ENCODE measurements around the gene DTL. TPM values are rescaled to one million over a fixed set of nuclear protein-coding genes. Genes with fewer than 3 reads are reported as not detected.
"Not testable (repeated sequence)": the region's sequence is repeated elsewhere in the genome, so short reads cannot be mapped to it uniquely, and the experiment has no call there.

DTL gene
- total RNA-seq, 2 experiments from 2014 or later = 61.7 to 64.4 TPM

- Histone ChIP-seq H3K4me3 (ENCODE audit: low read depth, low read length, poor library complexity, severe bottlenecking) (no peak overlapping the region), H4K20me1 (ENCODE audit: insufficient read depth, low read length) (no peaks in the 10 kb centered on the region), H3K36me3 (ENCODE audit: insufficient read depth, low read length) (peaks cover 70% of the 10 kb centered on the region), H3K4me2 (ENCODE audit: low read length) (no peak overlapping the region), H2AFZ (ENCODE audit: low read length) (no peak overlapping the region), H3K79me2 (ENCODE audit: insufficient read depth, low read depth, low read length) (no peaks in the 10 kb centered on the region), H3K27ac (ENCODE audit: low read depth, low read length, poor library complexity, severe bottlenecking) (no peak overlapping the region), H3K9me3 (ENCODE audit: low read length) (no peaks in the 10 kb centered on the region), H3K9me2 (ENCODE audit: insufficient read depth, low read length) (no peaks in the 10 kb centered on the region), H3K4me1 (ENCODE audit: insufficient read depth, low read length, poor library complexity, severe bottlenecking) (no peaks in the 10 kb centered on the region)
- ChIA-PET POLR2A (interaction anchor here (0.7 to 1.4 kb wide), 3 partner anchors 18 to 446 kb away, joined by 3 to 4 read pairs (median 3); no protein-coding TSS in a partner anchor), CTCF (ENCODE audit: unreplicated experiment) (no interaction called here)
- no peak for TF ChIP-seq CTCF (conservative IDR thresholded peaks at IDR 0.05; ENCODE audit: low read length)
- no peak for TF ChIP-seq EZH2phosphoT487 (IDR thresholded peaks at IDR 0.05; ENCODE audit: borderline replicate concordance, low read depth, low read length)
- no TSS peak for BruUV-seq (replicated peaks)
- intact Hi-C loops (cut with micrococcal nuclease; ENCODE audit: unreplicated experiment) = no loop called here
- DNase-seq (ENCODE audit: low spot score) = no peak
Observed at GRCh38 chr1:211991695-211992094, 43.9 kb upstream of the DTL start.

GRCh38 chr1:211997426-211997825 is 38.1 kb upstream of the DTL start:
- H3K4me3 ChIP-seq (ENCODE audit: low read depth, low read length, poor library complexity, severe bottlenecking); BruUV-seq (replicated peaks); H2AFZ ChIP-seq (ENCODE audit: low read length); H3K9me2 ChIP-seq (ENCODE audit: insufficient read depth, low read length); H4K20me1 ChIP-seq (ENCODE audit: insufficient read depth, low read length); DNase-seq (ENCODE audit: low spot score); H3K27ac ChIP-seq (ENCODE audit: low read depth, low read length, poor library complexity, severe bottlenecking); H3K9me3 ChIP-seq (ENCODE audit: low read length); H3K4me1 ChIP-seq (ENCODE audit: insufficient read depth, low read length, poor library complexity, severe bottlenecking); H3K79me2 ChIP-seq (ENCODE audit: insufficient read depth, low read depth, low read length); H3K4me2 ChIP-seq (ENCODE audit: low read length); intact Hi-C loops (cut with micrococcal nuclease; ENCODE audit: unreplicated experiment); CTCF ChIA-PET (ENCODE audit: unreplicated experiment): not testable (repeated sequence)
- POLR2A ChIA-PET = interaction anchor here (0.8 kb wide), 1 partner anchor 16 kb away, joined by 4 read pairs; no protein-coding TSS in a partner anchor
- H3K36me3 ChIP-seq (ENCODE audit: insufficient read depth, low read length) = peaks cover 81% of the 10 kb centered on the region

GRCh38 chr1:212002536-212002935 is 33.0 kb upstream of the DTL start:
- DNase-seq (ENCODE audit: low spot score) = no peak
- no TSS peak for BruUV-seq (replicated peaks)
- H3K9me2 ChIP-seq (ENCODE audit: insufficient read depth, low read length) = no peaks in the 10 kb centered on the region
- POLR2A ChIA-PET = interaction anchor here (0.6 kb wide), 1 partner anchor 9 kb away, joined by 3 read pairs; no protein-coding TSS in a partner anchor
- no peak overlapping the region for H3K4me2 ChIP-seq (ENCODE audit: low read length)
- no peaks in the 10 kb centered on the region for H3K4me1 ChIP-seq (ENCODE audit: insufficient read depth, low read length, poor library complexity, severe bottlenecking)
- no peaks in the 10 kb centered on the region for H3K9me3 ChIP-seq (ENCODE audit: low read length)
- intact Hi-C loops (cut with micrococcal nuclease; ENCODE audit: unreplicated experiment) = no loop called here
- H2AFZ ChIP-seq (ENCODE audit: low read length) = no peak overlapping the region
- peaks cover 84% of the 10 kb centered on the region for H3K36me3 ChIP-seq (ENCODE audit: insufficient read depth, low read length)
- CTCF ChIA-PET (ENCODE audit: unreplicated experiment) = no interaction called here
- H4K20me1 ChIP-seq (ENCODE audit: insufficient read depth, low read length) = no peaks in the 10 kb centered on the region
- TF ChIP-seq EZH2phosphoT487 (IDR thresholded peaks at IDR 0.05; ENCODE audit: borderline replicate concordance, low read depth, low read length) = no peak
- TF ChIP-seq CTCF (conservative IDR thresholded peaks at IDR 0.05; ENCODE audit: low read length) = no peak
- no peaks in the 10 kb centered on the region for H3K79me2 ChIP-seq (ENCODE audit: insufficient read depth, low read depth, low read length)
- no peak overlapping the region for H3K27ac ChIP-seq (ENCODE audit: low read depth, low read length, poor library complexity, severe bottlenecking)
- H3K4me3 ChIP-seq (ENCODE audit: low read depth, low read length, poor library complexity, severe bottlenecking) = no peak overlapping the region

All from OCI-LY7 (cell line).